PFSK-1 (cell line): ENCODE measurements around the gene TSPAN33.

ENCODE experiments used
- POLR2AphosphoS5 ChIP-seq: IDR thresholded peaks from 2 replicates; pipeline ENCODE4 v1.6.1; 2012; ENCODE audit warnings: low read depth, mild to moderate bottlenecking, control low read depth, low read length, moderate library complexity
- REST ChIP-seq, 2 experiments: IDR thresholded peaks; 2 replicates each; pipeline versions ENCODE4 v1.6.1 to v1.8.0; 2011 to 2012; ENCODE audit warnings: low read depth in 2 of 2, low read length in 2 of 2, control low read depth in 1 of 2, inconsistent platforms in 1 of 2, mild to moderate bottlenecking in 1 of 2, moderate library complexity in 1 of 2; ENCODE audit not compliant: insufficient read depth in 1 of 2
- TAF1 ChIP-seq: IDR thresholded peaks from 2 replicates; pipeline ENCODE4 v1.6.1; 2012; ENCODE audit warnings: low read length, control low read depth, borderline replicate concordance; ENCODE audit not compliant: insufficient read depth

DNA sequence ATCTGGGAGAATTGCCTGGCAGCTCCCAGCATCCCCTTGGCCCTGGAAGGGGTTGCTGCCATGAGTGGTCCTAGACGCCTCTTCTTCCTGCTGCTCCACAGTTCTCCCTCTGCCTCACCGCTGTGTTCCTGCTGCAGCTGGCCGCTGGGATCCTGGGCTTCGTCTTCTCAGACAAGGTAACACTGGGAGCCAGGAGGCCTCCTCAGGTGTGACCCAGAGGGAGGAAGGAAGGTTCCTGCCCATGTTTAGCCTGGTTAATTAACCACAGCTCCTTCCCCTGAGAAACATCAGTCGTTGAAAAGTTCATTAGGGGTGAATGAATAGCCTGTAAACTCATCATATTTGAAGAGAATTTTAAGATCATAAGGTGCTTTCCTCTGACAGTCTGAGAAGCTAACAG lies 18.2 kb downstream of the TSPAN33 start:
- TF ChIP-seq REST (IDR thresholded peaks at IDR 0.05; ENCODE audit: insufficient read depth in 1 of 2, low read depth in 2 of 2, low read length in 2 of 2) (no peak), POLR2AphosphoS5 (no peak), TAF1 (no peak)
